ENCODE results near the gene KIF4A. TPM values are rescaled to one million over a fixed set of nuclear protein-coding genes. Genes with fewer than 3 reads are reported as not detected.

Gene KIF4A
- total RNA-seq, 3 donors from 2014 or later (not counting 1 experiment from before 2014, with no cell fraction given): 0.53 to 1.3 (median 0.79) TPM

DNA sequence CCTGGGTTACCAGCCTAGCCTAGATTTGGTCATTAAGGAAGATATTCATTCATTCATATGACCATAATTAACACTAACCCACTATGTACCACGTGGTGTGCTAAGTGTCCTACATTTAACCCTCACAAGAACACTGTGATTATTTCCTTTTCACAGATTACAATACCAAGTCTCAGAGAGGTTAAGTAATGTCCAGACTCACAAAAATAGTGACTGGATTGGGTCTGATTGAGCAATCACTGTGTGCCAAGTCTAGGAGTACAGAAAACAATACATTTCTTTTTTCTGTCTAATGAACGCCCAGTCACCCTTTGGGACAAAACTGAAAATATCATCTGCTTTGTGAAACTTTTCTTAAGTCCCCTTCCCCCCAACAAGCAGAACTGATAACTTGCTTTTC lies 147.1 kb downstream of the KIF4A start:
- H3K27me3 ChIP-seq (ENCODE audit: control insufficient read depth, insufficient read depth, low read length): no peaks in the 10 kb centered on the region
- H3K4me3 ChIP-seq (ENCODE audit: low read length): no peak overlapping the region
- H3K4me3 Mint-ChIP-seq: no peak overlapping the region
- H3K27ac ChIP-seq (ENCODE audit: low read length): no peak overlapping the region
- no peaks in the 10 kb centered on the region for H3K9me3 Mint-ChIP-seq
- no peak for DNase-seq
- H3K36me3 Mint-ChIP-seq: no peaks in the 10 kb centered on the region
- no peaks in the 10 kb centered on the region for H3K36me3 ChIP-seq (ENCODE audit: control insufficient read depth, insufficient read depth, low read length)
- peaks cover 24 to 39% of the 10 kb centered on the region in 2 donors for H3K4me1 Mint-ChIP-seq
- WGBS (ENCODE audit: insufficient coverage): 64% methylated on average over 2 of the region's 2 CpGs
- no peak for ATAC-seq
- no peaks in the 10 kb centered on the region for H3K9me3 ChIP-seq (ENCODE audit: control insufficient read depth, insufficient read depth, low read length)
- H3K27me3 Mint-ChIP-seq (ENCODE audit: low read depth in 2 of 2): peaks cover 11 to 19% of the 10 kb centered on the region in 2 donors
- peaks cover 32% of the 10 kb centered on the region for H3K4me1 ChIP-seq (ENCODE audit: control insufficient read depth, insufficient read depth, low read length)
- TF ChIP-seq, protein P1, sequence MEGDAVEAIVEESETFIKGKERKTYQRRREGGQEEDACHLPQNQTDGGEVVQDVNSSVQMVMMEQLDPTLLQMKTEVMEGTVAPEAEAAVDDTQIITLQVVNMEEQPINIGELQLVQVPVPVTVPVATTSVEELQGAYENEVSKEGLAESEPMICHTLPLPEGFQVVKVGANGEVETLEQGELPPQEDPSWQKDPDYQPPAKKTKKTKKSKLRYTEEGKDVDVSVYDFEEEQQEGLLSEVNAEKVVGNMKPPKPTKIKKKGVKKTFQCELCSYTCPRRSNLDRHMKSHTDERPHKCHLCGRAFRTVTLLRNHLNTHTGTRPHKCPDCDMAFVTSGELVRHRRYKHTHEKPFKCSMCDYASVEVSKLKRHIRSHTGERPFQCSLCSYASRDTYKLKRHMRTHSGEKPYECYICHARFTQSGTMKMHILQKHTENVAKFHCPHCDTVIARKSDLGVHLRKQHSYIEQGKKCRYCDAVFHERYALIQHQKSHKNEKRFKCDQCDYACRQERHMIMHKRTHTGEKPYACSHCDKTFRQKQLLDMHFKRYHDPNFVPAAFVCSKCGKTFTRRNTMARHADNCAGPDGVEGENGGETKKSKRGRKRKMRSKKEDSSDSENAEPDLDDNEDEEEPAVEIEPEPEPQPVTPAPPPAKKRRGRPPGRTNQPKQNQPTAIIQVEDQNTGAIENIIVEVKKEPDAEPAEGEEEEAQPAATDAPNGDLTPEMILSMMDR (IDR thresholded peaks at IDR 0.05): no peak
- intact Hi-C loops (cut with micrococcal nuclease): no loop called here
- H3K27ac Mint-ChIP-seq: peak overlapping the region in 1 of 2 donors; percentile 59

GRCh38 chrX:70437921-70438665 lies 148.2 kb downstream of the KIF4A start:
- intact Hi-C loops (cut with micrococcal nuclease): no loop called here
- H3K36me3 ChIP-seq (ENCODE audit: control insufficient read depth, insufficient read depth, low read length): no peaks in the 10 kb centered on the region

DNA sequence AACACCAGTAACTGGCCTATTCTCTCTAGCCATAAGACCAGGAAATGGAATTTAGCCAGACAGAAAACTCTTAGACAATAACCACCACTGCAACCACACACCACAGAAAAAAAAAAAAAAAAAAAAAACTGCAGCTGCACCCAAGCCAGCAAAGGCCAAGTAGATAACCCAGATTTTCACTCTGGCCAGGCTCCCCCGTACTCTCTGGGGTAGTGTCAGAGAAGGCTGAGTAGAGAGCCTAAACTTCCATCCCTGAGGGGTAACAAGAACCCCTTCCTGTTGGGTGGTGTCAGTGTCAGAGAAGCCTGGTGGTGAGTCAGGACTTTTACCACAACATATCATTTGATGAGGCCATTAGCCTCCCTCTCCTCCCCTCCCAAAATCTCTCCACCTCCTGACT lies 149.1 kb downstream of the KIF4A start:
- H3K27ac ChIP-seq (ENCODE audit: low read length): no peak overlapping the region
- H3K4me3 Mint-ChIP-seq: peak overlapping the region; percentile 49
- peak in 1 of 2 donors; percentile 21 for DNase-seq
- no peaks in the 10 kb centered on the region for H3K36me3 ChIP-seq (ENCODE audit: control insufficient read depth, insufficient read depth, low read length)
- TF ChIP-seq, protein P1 (IDR thresholded peaks at IDR 0.05): no peak
- peaks cover 20 to 24% of the 10 kb centered on the region in 2 donors for H3K27me3 Mint-ChIP-seq (ENCODE audit: low read depth in 2 of 2)
- H3K27me3 ChIP-seq (ENCODE audit: control insufficient read depth, insufficient read depth, low read length): peaks cover 7% of the 10 kb centered on the region
- peak overlapping the region; percentile 30 to 69 for H3K27ac Mint-ChIP-seq
- peaks cover 24% of the 10 kb centered on the region for H3K4me1 ChIP-seq (ENCODE audit: control insufficient read depth, insufficient read depth, low read length)
- peaks cover 24 to 30% of the 10 kb centered on the region in 2 donors for H3K4me1 Mint-ChIP-seq
- ATAC-seq: peak; percentile 45 to 64 (median 51)
- intact Hi-C loops (cut with micrococcal nuclease): no loop called here
- H3K36me3 Mint-ChIP-seq: no peaks in the 10 kb centered on the region
- no CpG with 5 or more reads among the region's 1 CpG for WGBS (ENCODE audit: insufficient coverage)
- no peaks in the 10 kb centered on the region for H3K9me3 ChIP-seq (ENCODE audit: control insufficient read depth, insufficient read depth, low read length)
- no peaks in the 10 kb centered on the region for H3K9me3 Mint-ChIP-seq
- no peak overlapping the region for H3K4me3 ChIP-seq (ENCODE audit: low read length)

More at GRCh38 chrX:70437921-70438665, 148.2 kb downstream of the KIF4A start:
- Mint-ChIP-seq H3K27ac (peak overlapping the region; percentile 30 to 69), H3K36me3 (no peaks in the 10 kb centered on the region), H3K4me1 (peaks cover 24 to 39% of the 10 kb centered on the region in 2 donors), H3K4me3 (no peak overlapping the region), H3K27me3 (ENCODE audit: low read depth in 2 of 2) (peaks cover 19% of the 10 kb centered on the region in 2 donors), H3K9me3 (no peaks in the 10 kb centered on the region)
- no peaks in the 10 kb centered on the region for H3K9me3 ChIP-seq (ENCODE audit: control insufficient read depth, insufficient read depth, low read length)
- H3K27me3 ChIP-seq (ENCODE audit: control insufficient read depth, insufficient read depth, low read length): peaks cover 3% of the 10 kb centered on the region
- WGBS (ENCODE audit: insufficient coverage): 91% methylated on average over 4 of the region's 8 CpGs
- DNase-seq: no peak
- TF ChIP-seq, protein P1 (IDR thresholded peaks at IDR 0.05): no peak
- no peak overlapping the region for H3K27ac ChIP-seq (ENCODE audit: low read length)
- no peak overlapping the region for H3K4me3 ChIP-seq (ENCODE audit: low read length)
- peaks cover 31% of the 10 kb centered on the region for H3K4me1 ChIP-seq (ENCODE audit: control insufficient read depth, insufficient read depth, low read length)
- no peak for ATAC-seq

All from natural killer cell (primary cell).